GM11168 (cell line): ENCODE results near the gene SMPD4.
"Not testable (repeated sequence)": the region's sequence is repeated elsewhere in the genome, so short reads cannot be mapped to it uniquely, and the experiment has no call there.

ENCODE experiments used
- in situ Hi-C: fragments of 300-500 bp; cut with MboI; formaldehyde crosslinking; loops from one replicate; pipeline ENCODE4 v1.12.0; 2022; ENCODE audit warnings: low sequenced_read_pairs; ENCODE audit not compliant: unreplicated experiment

The SMPD4 gene

DNA sequence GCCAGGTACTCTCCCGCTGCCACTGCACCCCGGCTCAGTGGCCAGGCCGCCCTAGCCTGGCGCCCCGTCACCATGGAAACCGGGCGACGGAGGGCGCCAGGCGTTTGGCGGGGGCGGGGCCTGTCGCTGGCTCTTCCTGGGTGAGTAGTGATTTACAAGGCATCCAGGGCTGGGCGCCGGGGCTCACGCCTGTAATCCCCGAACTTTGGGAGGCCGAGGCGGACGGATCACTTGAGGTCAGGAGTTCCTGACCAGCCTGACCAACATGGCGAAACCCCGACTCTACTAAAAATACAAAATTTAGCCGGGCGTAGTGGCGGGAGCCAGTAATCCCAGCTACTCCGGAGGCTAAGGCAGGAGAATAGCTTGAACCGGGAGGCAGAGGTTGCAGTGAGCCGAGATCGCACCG lies 36.4 kb downstream of the SMPD4 start, which contains the start of gene CCDC74B:
TSS of gene CCDC74B (minus strand) at position 107 of the 409 bp plus-strand sequence. CDS start 116 bp downstream, outside the sequence.
- in situ Hi-C loops = not testable (repeated sequence)

DNA sequence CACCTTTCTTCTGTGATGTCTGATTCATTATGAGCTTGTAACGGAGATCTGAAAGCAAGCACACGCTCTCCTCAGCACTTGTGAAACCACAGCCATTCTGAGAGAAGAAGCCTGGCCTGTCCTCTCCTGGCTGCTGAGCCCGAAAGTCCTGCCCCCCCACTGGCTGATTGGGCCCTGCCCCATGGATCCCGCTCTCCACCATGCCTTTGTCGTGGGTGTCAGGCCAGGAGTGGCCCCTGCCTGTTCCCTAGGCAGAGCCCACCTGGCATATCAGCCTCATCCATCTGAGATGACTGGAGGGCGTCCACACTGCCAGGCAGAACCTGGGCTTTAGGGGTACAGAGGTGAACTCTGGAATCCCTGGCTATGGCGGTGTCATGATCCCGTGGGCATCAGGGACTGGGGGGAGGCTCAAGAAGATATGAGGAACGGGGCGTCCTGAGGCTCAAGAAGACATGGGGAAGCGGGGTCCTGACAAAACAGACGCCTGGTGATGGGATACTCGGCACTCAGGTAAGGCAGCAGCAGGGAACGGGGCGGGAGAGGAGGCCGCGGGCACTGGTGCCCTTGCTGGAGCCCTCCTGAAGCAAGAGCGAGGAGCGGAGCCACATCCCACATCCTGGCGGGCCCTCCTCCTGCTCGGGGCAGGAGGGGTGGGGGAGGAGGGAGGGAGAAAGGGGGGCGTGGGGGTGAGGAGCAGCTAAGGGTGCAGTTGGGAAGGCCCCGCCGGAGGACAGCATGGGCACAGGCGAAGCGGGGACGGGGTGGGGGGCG lies 37.9 kb downstream of the SMPD4 start:
- in situ Hi-C loops = not testable (repeated sequence)

DNA sequence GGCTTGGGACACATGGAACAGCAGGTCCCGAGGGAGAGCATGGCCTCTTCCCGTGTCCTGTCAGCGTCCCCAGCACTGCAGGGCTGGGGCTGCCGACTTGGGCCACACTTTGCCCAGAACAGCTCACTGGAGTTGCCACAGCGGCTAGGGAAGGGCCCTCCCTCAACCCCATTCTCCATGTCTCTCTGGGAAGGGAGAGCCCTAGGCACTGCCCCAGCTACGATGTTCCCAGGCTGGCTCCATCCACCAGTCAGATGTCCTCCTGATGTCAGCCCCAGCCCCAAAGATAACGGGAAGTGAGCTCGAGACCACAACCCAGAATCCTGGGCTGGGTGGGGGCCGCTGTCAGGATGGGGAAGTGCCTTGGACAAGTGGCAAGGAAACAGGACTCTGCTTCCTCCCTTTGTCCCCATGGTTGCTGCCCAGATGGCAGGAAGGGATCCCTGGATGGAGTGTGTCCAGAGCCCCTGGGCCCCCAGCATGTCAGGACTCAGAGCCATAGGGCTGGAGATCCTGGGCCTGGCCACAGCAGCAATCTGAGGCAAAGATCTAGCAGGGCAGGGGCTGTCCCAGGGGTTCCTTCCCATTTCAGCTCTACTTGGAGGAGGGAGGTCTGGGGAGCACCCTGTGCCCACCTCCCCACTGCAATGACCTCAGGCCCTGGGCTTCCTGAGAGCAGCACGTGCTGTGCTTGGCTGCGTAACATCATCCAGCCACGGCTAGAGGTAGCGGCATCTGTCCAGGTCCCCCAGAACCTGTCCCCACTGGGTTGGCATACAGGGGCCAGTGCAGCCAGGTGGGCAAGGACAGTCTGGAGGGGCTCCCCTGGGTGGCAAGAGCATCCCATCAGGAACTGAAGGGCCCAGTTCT lies 38.8 kb downstream of the SMPD4 start:
- in situ Hi-C loops = not testable (repeated sequence)

DNA sequence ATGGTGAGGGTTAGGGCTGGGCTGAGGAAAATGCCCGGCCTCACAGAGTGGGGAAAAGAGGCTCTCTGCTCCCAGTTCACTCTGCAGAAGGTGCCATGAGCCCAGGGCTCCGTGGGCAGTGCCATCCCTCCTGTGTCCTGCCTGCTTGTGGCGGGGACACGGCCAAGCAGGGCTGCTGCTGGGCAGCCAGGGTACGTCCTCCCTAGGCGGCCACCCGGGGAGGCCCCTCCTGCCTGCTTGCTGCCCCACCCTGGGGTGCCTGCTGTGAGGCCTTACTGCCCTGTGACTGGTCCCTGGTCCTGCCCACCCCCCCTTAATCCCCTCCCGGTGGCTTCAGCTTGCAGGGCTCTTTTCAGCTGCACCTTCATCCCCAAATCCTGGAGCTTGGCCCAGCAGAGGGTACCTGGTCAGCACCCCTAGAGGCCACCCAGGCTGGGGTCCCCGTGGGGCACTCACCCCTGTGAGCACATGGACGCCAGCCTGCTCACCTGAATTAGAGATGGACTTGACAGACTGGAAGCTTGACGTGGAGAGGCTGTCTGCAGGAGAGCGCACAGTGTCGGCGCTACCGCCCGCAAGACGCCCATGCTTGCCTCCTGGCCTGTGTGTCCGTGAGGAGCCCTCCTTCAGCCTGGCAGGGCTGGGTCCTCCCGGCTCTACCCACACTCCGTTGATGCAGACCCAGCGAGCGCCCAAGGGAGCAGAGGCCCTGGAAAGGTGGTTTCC lies 39.6 kb downstream of the SMPD4 start:
- in situ Hi-C loops = not testable (repeated sequence)

DNA sequence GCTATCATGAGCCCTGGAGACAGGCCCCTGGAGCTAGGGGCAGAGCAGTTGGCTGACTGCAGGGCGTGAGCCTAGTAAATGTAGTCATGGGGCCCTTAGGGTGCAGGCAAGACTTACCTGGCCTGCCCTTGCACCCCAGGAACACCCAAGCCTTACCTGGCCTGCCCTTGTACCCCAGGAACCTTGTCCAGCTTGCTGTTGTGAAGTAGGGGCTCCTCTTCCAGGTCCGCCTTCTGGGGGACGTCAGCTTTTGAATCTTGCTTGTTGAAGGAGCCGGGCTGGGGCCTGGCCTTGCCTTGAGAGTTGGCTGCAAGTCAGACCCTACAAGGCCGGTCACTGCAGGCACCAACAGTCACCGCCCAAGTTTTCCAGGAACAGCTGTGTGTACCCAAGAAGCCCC lies 40.4 kb downstream of the SMPD4 start:
- in situ Hi-C loops = not testable (repeated sequence)

DNA sequence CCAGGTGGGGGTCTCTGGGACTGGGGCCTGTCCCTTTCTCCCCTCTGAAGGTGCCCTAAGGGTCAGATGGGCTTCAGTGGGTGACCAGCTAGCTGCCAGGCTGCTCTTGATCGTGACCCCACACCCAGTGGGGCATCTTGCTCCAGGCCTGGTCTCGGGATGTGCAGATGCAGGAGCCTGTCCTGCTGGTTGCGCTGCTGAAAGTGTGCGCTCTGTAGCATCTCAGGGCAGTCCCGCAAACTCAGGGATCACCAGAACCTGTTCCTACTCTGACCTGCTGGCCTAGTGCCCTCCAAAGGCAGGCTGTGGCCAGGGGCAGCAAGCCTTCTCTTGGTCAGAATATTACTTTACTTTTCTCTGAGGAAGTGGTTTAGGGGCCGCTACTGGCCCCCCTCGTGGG lies 40.9 kb downstream of the SMPD4 start:
- in situ Hi-C loops = not testable (repeated sequence)

DNA sequence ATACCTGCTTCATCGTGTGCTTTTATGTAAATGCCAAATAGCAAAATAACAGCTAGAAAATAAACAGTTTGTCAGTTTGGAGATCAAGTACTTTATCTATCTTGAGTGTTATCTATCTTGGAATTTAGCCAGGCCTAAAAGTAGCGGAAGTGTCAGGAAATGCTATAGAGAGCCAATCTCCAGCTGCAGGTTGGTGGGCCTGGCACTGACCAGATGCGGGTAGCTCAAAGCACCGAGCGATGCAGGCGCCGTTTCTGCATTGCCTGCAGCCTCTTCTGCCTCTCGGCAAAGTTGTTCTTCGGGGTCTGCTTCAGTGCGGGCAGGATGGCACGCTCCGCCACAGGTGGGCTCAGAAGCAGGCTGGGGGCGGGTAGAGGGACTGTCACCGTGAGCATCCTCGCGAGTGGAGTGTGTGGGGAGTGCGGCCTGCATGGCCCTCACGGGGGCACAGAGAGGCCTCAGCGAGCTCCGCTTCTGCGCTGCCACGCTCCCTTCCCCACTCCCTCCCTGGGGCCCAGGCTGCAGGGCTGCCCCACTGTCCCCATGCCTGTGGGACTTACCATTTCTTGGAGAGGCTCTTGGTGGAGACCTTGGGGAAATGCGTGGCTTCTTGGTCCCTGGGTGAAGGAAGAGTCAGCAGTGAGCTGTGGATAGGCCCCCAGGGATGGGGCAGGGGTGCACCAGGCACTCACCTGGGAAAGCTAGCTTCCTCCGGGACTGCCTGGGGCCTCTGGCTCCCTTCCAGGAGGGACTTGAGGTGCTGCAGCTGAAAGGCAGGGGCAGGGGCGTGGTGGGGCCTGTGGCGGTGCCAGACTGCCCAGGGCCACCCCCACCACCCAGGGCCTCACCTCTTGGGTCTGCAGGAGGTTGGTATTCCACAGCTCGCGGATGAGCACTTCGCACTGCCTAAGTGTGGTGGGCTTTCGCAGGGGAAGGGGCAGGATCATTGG lies 41.8 kb downstream of the SMPD4 start:
- in situ Hi-C loops = not testable (repeated sequence)

DNA sequence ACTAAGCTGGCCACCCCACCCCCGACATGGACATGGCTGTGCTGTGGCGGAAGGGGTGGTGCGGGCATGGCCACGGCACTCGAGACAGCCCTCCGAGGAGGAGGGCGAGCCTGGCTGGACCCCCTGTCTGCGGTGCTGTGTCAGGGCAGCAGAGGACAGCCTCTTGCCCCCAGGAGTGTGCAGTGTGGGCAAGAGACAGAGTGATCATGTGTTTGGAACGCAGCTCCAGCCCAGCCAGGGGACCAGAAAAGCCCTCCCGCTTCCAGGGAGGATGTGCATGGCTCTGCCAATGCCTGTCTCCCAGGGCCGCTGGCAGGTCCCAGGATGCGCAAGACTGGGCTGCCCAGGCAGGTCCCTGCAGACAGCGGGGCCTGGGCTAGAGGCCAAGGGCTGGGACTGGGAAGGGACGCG lies 42.6 kb downstream of the SMPD4 start:
- in situ Hi-C loops = not testable (repeated sequence)

DNA sequence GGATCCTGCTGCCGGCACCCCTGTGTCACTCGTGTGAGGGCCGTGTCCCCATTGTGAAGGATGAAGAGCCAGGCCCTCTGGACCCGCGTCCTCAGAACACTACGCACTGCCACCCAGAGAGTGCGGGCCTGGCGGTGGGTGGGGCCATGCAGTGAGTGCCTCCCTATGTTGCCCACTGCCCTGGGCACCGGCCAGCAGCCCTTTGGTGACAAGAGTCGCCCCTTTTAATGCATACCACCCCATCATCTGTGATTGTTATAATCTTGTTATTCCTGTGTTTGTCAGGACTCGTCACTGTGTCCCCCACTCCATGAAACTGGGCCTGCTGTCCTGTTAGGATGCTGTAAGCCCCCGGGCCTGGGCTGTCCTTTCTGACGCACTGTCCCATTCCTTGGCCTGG lies 43.1 kb downstream of the SMPD4 start:
- in situ Hi-C loops = not testable (repeated sequence)

DNA sequence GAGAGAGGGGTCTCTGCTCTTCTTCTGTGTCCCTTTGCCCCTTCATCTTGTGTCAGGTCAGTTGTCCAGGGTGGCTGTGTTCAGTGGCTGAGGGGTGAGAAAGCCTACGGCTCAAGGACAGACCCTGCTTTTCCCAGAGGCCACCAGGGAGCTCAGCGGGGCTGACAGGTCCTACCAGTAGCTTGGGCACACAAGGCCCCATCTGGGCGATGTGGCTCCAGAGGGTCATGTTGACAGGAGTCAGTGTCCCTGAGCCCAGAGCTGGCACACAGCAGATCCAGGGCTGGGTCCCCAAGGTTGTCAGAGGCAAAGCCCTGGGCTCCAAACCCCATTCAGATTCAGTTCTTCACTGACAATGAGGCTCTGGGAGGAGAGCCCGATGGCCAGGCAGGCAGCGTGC lies 44.3 kb downstream of the SMPD4 start:
- in situ Hi-C loops = not testable (repeated sequence)

DNA sequence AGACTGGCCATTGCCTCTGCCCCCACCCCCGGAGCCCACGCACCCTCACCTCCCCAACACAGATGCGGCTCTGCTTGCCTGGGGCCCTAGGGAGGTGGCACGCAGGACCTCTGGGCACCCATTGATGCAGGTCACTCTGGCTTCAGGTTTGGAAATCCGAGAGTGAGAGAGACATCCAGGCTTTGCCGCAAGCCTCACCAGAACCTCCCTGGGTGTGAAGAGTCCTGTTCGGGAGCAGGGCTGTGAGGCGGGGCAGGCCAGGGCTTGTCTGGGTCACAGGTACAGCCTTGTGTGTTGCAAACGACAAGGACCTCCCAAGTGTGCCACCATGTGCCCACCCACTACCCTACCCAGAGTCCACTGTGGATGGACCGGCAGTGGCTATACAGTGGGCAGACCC lies 44.9 kb downstream of the SMPD4 start:
- in situ Hi-C loops = not testable (repeated sequence)

DNA sequence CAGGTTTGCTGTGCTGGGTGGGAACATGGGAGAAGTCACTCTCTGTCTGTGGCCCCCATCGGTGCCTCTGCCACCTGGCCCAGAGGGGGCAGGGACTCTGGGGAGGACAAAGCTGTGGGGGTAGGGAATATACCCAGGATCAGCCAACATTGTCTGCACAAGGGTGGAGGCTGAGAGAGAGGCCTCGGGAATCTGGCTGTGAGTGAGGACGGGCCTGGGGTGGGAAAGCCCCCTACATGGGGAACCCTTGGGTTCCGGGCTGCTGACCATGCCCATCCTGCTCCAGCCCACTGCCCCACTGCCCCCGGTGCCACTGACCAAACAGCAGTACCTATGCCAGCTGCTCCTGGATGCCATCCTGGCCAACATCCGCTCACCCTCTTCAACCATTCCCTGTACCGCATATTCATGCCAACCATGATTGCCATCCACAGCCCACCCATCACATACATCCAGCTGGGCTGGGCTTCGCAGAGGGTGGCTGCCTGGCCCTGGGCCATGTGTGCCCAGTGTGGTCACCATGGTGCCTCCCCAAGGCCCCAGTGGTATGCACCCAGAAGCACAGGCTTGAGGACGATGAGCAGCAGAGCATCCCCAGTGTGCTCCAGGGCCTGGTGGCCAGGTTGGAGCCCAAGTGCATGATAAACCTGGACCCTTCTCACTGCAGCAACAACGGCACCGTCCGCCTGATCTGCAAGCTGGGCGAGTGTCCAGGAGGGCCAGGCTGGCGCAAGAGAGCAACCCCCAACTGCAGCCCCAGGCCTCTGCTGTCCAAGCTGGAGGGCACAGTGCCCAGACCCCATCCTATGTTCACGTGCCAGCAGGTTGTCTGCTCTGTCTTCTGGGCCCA lies 45.5 kb downstream of the SMPD4 start:
- in situ Hi-C loops = no loop called here

DNA sequence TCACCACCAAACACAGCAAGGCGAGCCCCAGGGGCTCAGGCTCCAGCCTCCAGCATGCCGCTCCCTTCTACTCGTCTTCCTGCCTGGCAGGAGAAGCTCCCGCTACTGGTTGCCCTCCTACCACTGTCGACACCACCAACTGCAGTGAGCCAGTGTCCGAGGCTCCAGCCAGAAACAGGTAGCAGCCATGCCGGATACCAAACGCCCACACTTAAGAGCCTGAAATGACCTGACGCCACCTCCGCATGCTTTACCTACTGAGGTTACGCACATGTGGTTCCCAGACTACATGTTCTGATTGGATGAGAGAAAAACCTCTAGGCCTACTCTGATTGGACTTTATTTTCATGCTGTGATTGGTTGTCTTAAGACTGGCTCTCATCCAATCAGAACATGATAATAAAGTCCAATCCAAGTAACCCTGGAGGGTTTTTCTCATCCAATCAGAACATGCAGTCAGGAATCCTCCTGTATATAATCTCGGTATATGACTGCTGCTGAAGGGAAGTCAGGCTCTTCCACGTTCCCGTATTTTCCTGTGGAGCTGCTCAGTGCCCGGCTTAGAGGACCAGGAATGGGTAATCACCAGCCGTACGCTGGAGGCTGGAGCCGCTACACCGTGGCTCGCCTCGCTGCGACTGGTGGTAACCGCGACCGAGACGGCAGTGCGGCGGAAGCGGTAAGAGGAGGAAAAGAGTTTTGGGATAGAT lies 52.1 kb downstream of the SMPD4 start, which contains the start of gene POTEF:
TSS of gene POTEF (minus strand) at position 103 of the 710 bp plus-strand sequence. CDS start 8,707 bp downstream, outside the sequence.
- in situ Hi-C loops = not testable (repeated sequence)

DNA sequence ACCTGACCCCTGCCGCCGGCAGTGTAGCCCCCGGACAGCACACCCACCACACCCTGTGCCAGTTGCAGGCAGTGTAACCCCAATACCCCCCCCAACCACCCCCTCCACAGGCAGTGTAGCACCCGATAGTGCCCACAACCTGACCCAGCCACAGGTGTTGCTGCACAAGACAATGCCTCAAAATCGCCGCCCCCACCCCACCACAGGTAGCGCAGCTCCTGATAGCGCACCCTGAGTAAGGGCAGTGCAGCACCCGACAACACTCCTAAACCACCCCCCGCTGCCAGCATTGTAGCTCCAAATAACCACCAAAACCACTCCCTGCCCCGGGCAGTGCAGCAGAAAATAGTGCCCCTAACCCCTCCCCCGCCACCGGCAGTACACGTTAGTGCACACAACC lies 52.9 kb downstream of the SMPD4 start:
- in situ Hi-C loops = not testable (repeated sequence)

DNA sequence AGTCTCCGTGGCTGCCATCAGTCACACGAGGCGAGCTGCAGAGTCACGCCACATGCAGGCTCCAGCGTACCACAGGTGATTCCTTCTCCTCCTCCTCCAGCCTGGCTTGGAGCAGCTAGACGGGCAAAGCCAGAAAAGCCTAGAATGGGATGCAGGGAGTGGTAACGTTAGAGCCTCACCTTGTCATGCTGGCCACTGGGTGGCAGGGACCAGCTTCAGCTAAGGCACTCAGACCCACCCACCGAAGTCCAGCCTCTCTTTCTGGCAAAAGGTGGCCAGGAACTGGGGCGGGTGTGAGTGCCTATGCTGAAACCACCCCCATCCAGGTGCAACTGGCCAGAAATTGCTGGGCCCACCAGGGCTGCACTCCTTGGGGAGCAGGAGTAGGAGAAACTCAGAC lies 53.7 kb downstream of the SMPD4 start:
- in situ Hi-C loops = not testable (repeated sequence)

DNA sequence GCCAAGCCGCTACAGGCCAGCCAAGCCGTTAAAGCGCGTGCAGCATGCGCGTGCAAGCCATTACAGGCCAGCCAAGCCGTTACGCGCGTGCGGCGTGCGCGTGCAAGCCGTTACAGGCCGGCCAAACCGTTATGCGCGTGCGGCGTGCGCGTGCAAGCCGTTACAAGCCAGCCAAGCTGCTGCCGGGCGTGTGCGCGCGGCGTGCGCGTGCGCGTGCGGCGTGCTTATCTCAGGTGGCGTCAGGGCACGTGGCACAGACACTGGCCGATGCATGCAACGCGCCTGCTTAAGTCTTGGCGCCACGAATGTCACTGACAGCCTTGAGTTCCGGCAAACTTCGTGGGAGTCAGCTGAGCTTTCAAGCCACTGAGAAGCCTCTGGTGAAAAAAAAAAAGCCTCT lies 60.5 kb downstream of the SMPD4 start:
- in situ Hi-C loops = not testable (repeated sequence)

DNA sequence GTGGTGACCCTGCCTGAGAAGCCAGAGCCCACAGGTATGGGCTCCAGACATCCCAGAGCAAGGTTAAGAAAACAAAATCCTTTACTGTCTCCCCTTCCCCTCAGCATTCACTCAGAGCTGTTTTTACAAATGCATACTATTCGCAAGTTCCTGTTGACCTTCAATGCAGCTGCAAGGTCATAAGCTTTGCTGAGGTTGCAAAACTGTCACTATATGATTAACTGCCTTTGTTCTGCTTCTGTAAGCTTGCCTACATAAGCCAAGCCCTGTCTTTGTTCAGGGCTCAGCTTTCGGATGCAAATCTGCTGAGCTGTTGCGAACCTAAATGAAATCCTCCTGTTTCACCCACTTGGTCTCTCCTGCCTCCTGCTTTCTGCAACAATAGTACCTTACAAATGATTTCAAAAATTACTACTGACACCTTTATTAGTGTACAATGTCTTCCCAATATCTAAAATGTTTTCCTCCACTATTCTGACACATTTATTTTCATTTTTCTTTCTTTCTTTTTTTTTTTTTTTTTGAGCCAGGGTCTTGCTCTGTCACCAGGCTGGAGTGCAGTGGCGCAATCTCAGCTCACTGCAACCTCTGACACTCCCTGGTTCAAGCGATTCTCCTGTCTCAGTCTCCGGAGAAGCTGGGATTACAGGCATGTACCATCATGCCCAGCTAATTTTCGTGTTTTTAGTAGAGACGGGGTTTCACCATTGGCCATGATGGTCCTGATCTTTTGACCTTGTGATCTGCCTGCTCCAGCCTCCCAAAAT lies 78.6 kb downstream of the SMPD4 start:
- in situ Hi-C loops = not testable (repeated sequence)
